Stomach smooth muscle (tissue), 2 donors: ENCODE results near the gene SV2C.

Experiments used
- H3K27ac ChIP-seq: one replicate; pipeline ENCODE4 v1.7.0; 2013; ENCODE audit warnings: mild to moderate bottlenecking, low read length, inconsistent platforms
- H3K27me3 ChIP-seq, 2 donors: one replicate each; pipeline ENCODE4 v1.7.0; 2013; ENCODE audit warnings: low read length in 2 of 2; ENCODE audit not compliant: insufficient read depth in 2 of 2, control insufficient read depth in 1 of 2
- H3K36me3 ChIP-seq, 2 donors: one replicate each; pipeline ENCODE4 v1.7.0; 2013; ENCODE audit warnings: low read length in 2 of 2; ENCODE audit not compliant: control insufficient read depth in 2 of 2, insufficient read depth in 2 of 2
- H3K4me1 ChIP-seq: one replicate; pipeline ENCODE4 v1.7.0; 2013; ENCODE audit warnings: low read length; ENCODE audit not compliant: control insufficient read depth, insufficient read depth
- H3K4me3 ChIP-seq, 2 donors: one replicate each; pipeline ENCODE4 v1.7.0; 2013; ENCODE audit warnings: low read length in 2 of 2
- H3K9ac ChIP-seq, 2 donors: one replicate each; pipeline ENCODE4 v1.7.0; 2013; ENCODE audit warnings: low read length in 2 of 2, mild to moderate bottlenecking in 1 of 2
- H3K9me3 ChIP-seq, 2 donors: one replicate each; pipeline ENCODE4 v1.7.0; 2013; ENCODE audit warnings: low read length in 2 of 2; ENCODE audit not compliant: control insufficient read depth in 2 of 2
- donor health status: healthy.
- donor health status: Pancreatic carcinoma.

The SV2C gene

DNA sequence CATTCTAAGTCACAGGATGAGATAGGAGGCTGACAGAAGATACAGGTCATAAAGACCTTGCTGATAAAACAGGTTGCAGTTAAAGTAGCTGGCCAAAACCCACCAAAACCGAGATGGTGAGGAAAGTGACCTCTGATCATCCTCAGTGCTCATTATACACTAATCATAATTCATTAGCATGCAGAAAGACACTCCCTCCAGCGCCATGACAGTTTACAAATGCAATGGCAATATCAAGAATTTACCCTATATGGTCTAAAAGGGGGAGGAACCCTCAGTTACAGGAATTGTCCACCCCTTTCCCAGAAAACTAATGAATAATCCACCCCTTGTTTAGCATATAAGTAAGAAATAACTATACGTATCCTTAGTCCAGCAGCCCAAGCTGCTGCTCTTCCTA, 256.7 kb downstream of the SV2C start:
- no peaks in the 10 kb centered on the region for H3K36me3 ChIP-seq
- H3K4me1 ChIP-seq: no peaks in the 10 kb centered on the region
- H3K4me3 ChIP-seq: no peak overlapping the region

DNA sequence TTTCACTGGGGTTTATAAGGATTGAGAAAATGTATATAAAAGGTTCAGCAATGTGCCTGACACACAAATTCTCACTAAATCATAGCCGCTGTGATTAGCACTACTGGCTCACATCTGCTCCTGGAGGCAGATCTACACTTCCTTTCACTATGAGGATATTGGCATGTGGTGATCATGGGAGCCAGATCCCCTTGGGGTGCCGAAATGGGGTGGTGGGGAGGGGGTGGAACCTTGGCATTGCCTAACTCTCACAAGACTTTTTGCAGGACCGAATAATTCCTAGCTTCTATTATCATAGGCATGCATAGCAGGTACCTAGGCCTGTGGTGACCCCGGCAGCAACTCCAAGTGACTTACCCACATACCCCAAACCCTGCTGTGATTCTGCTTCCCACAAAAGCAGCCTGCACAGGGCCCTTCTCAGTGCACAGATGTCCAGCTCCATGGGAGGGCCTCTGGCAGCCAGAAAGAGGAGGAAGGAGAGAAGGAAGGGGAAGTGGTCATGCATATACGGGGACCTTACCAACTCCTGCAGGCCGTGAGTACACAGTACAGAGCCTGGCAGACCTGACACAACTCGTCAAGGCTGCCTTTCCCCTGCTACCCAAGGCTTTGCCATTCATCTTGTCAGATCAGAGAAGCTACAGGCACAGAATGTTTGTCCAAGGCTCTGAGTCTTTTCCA, 258.6 kb downstream of the SV2C start:
- H3K9me3 ChIP-seq: no peaks in the 10 kb centered on the region
- H3K4me1 ChIP-seq: no peaks in the 10 kb centered on the region
- H3K4me3 ChIP-seq: no peak overlapping the region
- H3K27me3 ChIP-seq: no peaks in the 10 kb centered on the region
- H3K27ac ChIP-seq: no peak overlapping the region
- no peak overlapping the region for H3K9ac ChIP-seq
- H3K36me3 ChIP-seq: no peaks in the 10 kb centered on the region

More for the DNA sequence above, 256.7 kb downstream of the SV2C start:
- Histone ChIP-seq H3K27me3 (no peaks in the 10 kb centered on the region), H3K27ac (no peak overlapping the region), H3K9me3 (no peaks in the 10 kb centered on the region), H3K9ac (no peak overlapping the region)

DNA sequence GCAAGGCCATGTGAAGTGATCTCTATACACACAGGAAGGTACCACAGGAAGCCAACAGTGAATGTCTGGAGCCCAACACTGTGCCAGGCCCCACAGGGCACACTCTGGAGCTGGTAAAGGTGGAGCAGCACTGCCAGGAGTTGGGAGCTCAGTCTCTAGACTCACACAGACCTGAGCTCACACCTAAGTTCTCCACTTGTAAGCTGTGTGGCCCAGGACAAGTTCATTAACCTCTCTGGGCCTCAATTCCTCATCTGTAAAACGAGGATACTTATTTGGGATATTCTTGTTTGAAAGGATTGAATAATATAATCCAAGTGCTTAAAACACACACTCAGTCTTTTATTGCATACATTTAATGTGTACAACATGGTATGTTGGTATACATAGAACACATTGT, 259.3 kb downstream of the SV2C start:
- Histone ChIP-seq H3K36me3 (no peaks in the 10 kb centered on the region), H3K4me1 (no peaks in the 10 kb centered on the region), H3K27me3 (no peaks in the 10 kb centered on the region), H3K9me3 (no peaks in the 10 kb centered on the region), H3K9ac (no peak overlapping the region), H3K27ac (no peak overlapping the region), H3K4me3 (no peak overlapping the region)

DNA sequence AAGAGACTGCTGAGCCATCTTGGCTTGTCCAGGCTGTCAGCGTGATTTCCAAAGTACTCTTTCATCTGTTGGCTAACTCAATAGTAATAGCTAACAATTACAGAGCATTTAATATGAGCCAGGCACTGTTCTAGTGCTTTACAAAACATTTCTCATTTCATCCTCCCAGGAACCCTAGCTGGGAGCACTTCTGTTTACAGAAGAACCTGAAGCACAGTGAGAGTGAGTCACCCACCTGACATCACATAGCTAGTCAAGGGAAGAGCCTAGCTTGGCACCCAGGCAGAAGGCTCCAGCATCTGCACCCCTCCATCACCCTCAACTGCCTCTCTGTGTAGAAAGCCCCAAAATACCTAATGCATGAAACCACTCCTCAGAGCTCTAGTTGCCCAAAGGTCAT, 262.4 kb downstream of the SV2C start:
- no peaks in the 10 kb centered on the region for H3K27me3 ChIP-seq

DNA sequence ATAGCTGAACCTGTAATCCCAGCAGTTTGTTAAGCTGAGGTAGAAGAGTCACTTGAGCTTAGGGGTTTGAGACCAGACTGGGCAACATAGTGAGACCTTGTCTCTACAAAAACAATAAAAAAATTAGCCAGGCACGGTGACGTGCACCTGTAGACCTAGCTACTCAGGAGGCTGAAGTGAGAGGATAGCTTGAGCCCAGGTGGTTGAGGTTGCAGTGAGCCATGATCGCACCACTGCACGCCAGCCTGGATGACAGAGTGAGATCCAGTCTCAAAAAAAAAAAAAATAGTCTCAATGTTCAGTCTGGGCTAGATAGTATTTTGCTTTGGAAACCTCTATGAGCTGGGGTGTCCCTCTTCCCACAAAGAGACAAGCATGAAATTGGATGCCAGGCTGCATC, 268.0 kb downstream of the SV2C start:
- H3K4me1 ChIP-seq: no peaks in the 10 kb centered on the region
- H3K27ac ChIP-seq: no peak overlapping the region
- no peaks in the 10 kb centered on the region for H3K9me3 ChIP-seq
- H3K27me3 ChIP-seq: no peaks in the 10 kb centered on the region
- H3K4me3 ChIP-seq: no peak overlapping the region
- H3K9ac ChIP-seq: no peak overlapping the region
- no peaks in the 10 kb centered on the region for H3K36me3 ChIP-seq

More for the DNA sequence above, 262.4 kb downstream of the SV2C start:
- Histone ChIP-seq H3K9me3 (no peaks in the 10 kb centered on the region), H3K36me3 (no peaks in the 10 kb centered on the region), H3K4me1 (no peaks in the 10 kb centered on the region), H3K27ac (no peak overlapping the region), H3K4me3 (no peak overlapping the region), H3K9ac (no peak overlapping the region)

DNA sequence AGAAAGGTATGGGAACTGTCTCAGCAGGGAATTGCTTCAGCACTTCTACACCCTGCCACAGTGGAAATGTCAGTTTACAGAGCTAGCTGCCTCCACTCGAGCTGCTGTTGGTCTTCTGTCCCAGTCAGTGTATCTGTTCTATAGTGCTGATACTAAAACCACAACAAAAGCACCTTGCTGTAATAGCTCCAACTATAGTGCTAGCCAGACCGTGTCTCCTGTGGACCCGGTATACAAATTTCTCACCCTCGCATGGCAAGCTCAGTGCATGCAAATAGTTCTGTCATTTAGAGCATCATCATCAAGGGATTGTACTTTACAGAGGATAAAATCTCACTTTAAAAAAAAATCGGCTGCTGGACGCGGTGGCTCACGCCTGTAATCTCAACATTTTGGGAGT, 268.4 kb downstream of the SV2C start:
- Histone ChIP-seq H3K4me3 (no peak overlapping the region), H3K27me3 (no peaks in the 10 kb centered on the region), H3K27ac (no peak overlapping the region), H3K9me3 (no peaks in the 10 kb centered on the region), H3K9ac (no peak overlapping the region), H3K4me1 (no peaks in the 10 kb centered on the region), H3K36me3 (no peaks in the 10 kb centered on the region)

DNA sequence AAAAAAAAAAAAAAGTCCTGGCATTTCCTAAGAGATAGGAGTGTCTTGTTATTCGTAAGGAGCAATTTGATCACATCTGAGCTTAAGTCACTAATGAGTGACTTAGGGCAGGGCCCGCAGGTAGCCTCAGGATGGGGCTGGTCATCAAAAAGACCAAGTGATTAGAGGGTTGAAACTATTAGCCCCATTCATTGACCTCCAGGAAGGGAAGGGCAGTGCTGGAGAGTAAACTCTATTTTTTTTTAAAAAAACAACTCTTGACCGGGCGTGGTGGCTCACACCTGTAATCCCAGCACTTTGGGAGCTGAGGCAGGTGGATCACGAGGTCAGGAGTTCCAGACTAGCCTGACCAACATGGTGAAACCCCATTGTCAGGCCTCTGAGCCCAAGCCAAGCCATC, 273.7 kb downstream of the SV2C start:
- Histone ChIP-seq H3K4me3 (no peak overlapping the region), H3K27me3 (no peaks in the 10 kb centered on the region), H3K27ac (no peak overlapping the region), H3K4me1 (no peaks in the 10 kb centered on the region), H3K36me3 (no peaks in the 10 kb centered on the region), H3K9ac (no peak overlapping the region), H3K9me3 (no peaks in the 10 kb centered on the region)

DNA sequence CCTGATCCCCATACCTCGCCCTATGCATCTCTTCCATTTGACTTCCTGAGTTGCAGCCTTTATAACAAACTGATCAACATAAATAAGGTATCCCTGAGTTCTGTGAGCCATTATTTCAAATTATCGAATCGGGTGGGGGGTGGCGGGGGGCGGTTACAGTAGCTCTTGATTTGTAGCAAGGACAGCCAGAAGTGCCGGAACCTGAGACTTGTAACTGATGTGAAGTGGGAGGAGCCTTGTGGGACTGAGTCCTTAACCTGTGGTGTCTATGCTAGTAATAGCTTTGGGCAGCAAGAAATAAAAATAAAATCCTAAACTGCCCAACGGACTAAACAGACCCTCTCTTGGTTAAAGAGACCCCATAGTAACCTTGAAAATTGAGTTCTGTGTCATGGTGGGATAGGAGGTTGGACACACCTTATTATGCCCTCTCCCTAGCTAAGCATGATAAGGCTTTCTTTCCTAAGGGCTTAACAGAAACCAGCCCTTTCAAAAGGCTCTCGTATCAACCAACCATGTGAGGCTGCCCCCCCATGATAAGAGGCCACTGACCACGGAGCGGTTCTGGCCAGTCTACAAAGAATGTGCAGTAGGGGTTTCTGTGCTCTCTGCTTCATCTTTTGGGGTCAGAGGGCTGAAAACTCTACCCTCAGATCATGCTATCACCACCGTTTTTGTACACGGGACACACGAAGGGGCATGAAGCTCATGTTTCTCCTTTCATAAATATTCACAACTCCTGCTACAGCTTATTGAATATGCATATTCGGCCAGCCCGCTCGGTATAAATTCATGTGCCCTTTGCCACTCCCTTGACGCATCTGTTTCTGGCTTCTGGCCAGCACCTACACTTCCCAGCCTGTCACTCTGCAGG, 280.4 kb downstream of the SV2C start:
- no peaks in the 10 kb centered on the region for H3K9me3 ChIP-seq
- no peak overlapping the region for H3K9ac ChIP-seq
- H3K36me3 ChIP-seq: no peaks in the 10 kb centered on the region
- H3K4me3 ChIP-seq: no peak overlapping the region
- H3K27ac ChIP-seq: no peak overlapping the region
- H3K27me3 ChIP-seq: no peaks in the 10 kb centered on the region
- no peaks in the 10 kb centered on the region for H3K4me1 ChIP-seq

DNA sequence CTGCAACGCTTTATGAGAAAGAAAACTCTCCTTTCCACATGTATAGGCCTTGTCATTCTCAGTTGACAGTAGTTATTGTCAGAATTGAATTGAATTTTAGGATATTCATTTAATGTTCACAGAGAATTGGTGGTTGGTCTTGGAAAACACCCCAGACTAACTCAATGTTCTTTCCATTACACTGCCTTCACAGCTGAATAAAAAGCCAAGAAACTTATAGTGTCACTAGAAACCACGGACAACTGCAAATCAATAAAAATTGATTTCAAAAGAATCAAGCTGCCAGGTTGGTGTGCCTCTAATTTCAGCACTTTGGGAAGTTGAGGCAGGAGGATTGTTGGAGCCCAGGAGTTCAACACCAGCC, 281.0 kb downstream of the SV2C start:
- no peak overlapping the region for H3K4me3 ChIP-seq
- no peaks in the 10 kb centered on the region for H3K27me3 ChIP-seq
- no peaks in the 10 kb centered on the region for H3K4me1 ChIP-seq
- H3K9ac ChIP-seq: no peak overlapping the region
- H3K27ac ChIP-seq: no peak overlapping the region
- no peaks in the 10 kb centered on the region for H3K36me3 ChIP-seq
- H3K9me3 ChIP-seq: no peaks in the 10 kb centered on the region

DNA sequence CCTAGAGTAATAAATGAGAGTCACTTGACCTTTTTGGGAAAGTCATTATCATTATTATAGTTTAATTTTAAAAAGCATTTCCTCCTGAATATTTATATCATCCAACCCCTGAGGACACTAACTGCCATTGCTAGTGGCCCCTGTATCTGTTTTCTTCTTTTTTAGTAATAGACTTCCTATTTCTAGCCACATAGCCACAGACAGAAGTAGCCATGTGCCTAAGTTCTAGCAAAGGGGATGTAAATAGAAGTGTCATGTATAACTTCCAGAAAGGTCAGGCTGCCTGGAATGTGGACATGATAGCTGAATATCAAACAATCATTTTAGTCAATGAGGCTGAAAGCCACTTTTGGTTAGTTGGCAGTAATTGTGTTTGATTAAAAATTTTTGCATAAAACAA, 282.4 kb downstream of the SV2C start:
- Histone ChIP-seq H3K9me3 (no peaks in the 10 kb centered on the region), H3K36me3 (no peaks in the 10 kb centered on the region), H3K4me1 (no peaks in the 10 kb centered on the region), H3K9ac (no peak overlapping the region), H3K27ac (no peak overlapping the region), H3K4me3 (no peak overlapping the region), H3K27me3 (no peaks in the 10 kb centered on the region)

DNA sequence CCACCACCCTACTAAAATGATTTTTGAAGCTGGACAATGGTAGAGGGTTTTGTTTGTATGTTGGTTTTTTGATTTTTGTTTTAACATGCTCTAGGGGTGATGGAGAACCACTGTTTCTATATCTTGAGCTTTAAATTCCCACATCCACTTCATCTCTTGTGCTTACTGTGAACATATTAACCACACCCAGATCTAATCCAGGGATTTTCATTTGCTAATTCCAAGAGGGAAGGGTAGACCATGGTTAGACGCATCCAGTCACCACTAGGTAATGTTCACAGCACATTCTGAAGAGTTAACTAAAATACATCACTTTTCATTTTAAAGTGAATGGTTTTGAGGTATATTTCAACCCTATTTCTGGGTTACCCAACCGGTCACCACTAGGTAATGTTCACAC, 283.4 kb downstream of the SV2C start:
- Histone ChIP-seq H3K27me3 (no peaks in the 10 kb centered on the region), H3K27ac (no peak overlapping the region), H3K9me3 (no peaks in the 10 kb centered on the region), H3K4me1 (no peaks in the 10 kb centered on the region), H3K4me3 (no peak overlapping the region), H3K36me3 (no peaks in the 10 kb centered on the region), H3K9ac (no peak overlapping the region)
